ENCODE data around the gene ADAP1.

The ADAP1 gene

DNA sequence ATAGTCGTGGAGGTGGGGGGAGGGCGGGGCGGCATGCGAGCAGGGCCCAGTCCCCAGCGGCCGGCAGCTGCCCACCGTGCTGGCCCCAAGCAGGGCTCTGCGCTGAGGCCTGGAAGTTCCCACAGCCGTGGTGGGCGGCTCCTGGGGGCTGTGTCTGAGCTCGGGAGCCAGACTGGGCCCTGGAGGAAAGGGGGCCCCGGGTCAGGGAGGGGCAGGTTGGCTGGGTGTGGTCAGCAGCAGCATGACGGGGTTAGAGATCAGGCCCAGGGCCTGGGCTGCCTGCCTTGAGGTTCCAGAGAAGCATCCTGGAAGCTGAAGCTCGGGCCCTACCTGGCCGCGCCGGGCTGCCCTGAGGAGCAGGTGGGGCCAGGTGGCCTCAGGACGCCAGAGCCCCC lies 56.0 kb downstream of the ADAP1 start:
- Histone ChIP-seq H3K4me1 (ENCODE audit: insufficient read depth, low read length, severe bottlenecking) (no peaks in the 10 kb centered on the region), H3K4me3 (ENCODE audit: low read depth, low read length, poor library complexity, severe bottlenecking) (no peak overlapping the region), H3K9me2 (ENCODE audit: low read depth, low read length) (no peaks in the 10 kb centered on the region), H2AFZ (ENCODE audit: low read length) (no peak overlapping the region), H3K9ac (ENCODE audit: low read length) (no peak overlapping the region), H3F3A (ENCODE audit: insufficient read depth, low read length) (no peaks in the 10 kb centered on the region), H3K9me3 (ENCODE audit: low read length) (no peaks in the 10 kb centered on the region), H3K4me2 (ENCODE audit: low read length) (no peak overlapping the region), H3K27ac (ENCODE audit: low read depth, low read length, poor library complexity, severe bottlenecking) (no peak overlapping the region), H4K20me1 (ENCODE audit: insufficient read depth, low read length) (no peaks in the 10 kb centered on the region), H3K36me3 (ENCODE audit: insufficient read depth, low read length) (peaks cover 34% of the 10 kb centered on the region), H3K27me3 (ENCODE audit: insufficient read depth, low read length) (0 out of 2 replicates have a peak, but pooled peaks cover 6% of the 10 kb centered on the region), H3K79me2 (ENCODE audit: insufficient read depth, low read length) (no peaks in the 10 kb centered on the region)
- TF ChIP-seq, protein P1, sequence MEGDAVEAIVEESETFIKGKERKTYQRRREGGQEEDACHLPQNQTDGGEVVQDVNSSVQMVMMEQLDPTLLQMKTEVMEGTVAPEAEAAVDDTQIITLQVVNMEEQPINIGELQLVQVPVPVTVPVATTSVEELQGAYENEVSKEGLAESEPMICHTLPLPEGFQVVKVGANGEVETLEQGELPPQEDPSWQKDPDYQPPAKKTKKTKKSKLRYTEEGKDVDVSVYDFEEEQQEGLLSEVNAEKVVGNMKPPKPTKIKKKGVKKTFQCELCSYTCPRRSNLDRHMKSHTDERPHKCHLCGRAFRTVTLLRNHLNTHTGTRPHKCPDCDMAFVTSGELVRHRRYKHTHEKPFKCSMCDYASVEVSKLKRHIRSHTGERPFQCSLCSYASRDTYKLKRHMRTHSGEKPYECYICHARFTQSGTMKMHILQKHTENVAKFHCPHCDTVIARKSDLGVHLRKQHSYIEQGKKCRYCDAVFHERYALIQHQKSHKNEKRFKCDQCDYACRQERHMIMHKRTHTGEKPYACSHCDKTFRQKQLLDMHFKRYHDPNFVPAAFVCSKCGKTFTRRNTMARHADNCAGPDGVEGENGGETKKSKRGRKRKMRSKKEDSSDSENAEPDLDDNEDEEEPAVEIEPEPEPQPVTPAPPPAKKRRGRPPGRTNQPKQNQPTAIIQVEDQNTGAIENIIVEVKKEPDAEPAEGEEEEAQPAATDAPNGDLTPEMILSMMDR (IDR thresholded peaks at IDR 0.05; ENCODE audit: low read length): no peak
- TF ChIP-seq EZH2 (IDR thresholded peaks at IDR 0.05; ENCODE audit: borderline replicate concordance, low read length): no peak

DNA sequence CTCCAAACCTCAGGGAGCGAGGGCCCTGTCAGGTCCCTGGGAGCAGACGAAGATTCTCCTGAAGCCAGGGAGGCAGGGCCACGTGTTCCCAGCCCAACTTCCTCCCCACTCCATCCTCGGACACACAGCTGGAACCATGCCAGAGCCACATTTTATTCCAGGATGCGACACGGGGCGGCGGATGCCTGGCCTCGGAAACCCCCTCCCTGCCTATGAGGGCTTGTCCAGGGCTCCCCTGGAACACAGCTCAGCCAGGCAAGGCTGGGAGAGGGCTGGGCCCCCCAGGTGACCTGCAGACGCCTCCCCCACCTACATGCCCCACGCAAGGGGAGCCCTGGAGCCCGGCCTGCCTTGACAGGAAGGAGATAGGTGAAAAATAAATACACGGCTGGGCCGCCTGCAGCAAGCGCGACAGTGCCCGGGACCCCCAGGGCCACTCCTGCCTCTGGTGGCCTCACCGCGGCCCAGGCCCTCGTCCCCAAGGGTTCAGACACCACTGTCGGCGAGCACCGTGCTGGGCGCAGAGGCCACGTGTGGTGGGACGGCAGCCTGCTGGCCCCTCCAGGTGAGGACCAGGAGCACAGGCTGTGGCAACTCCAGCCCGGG lies 56.6 kb downstream of the ADAP1 start:
- no peak overlapping the region for H3K27ac ChIP-seq (ENCODE audit: low read depth, low read length, poor library complexity, severe bottlenecking)
- no peak overlapping the region for H3K4me2 ChIP-seq (ENCODE audit: low read length)
- H3K9me3 ChIP-seq (ENCODE audit: low read length): no peaks in the 10 kb centered on the region
- H3K9ac ChIP-seq (ENCODE audit: low read length): no peak overlapping the region
- no peak overlapping the region for H3K4me3 ChIP-seq (ENCODE audit: low read depth, low read length, poor library complexity, severe bottlenecking)
- H3K36me3 ChIP-seq (ENCODE audit: insufficient read depth, low read length): peaks cover 38% of the 10 kb centered on the region
- H3K9me2 ChIP-seq (ENCODE audit: low read depth, low read length): no peaks in the 10 kb centered on the region
- no peaks in the 10 kb centered on the region for H3F3A ChIP-seq (ENCODE audit: insufficient read depth, low read length)
- no peaks in the 10 kb centered on the region for H3K4me1 ChIP-seq (ENCODE audit: insufficient read depth, low read length, severe bottlenecking)
- H4K20me1 ChIP-seq (ENCODE audit: insufficient read depth, low read length): no peaks in the 10 kb centered on the region
- H3K27me3 ChIP-seq (ENCODE audit: insufficient read depth, low read length): 0 out of 2 replicates have a peak, but pooled peaks cover 3% of the 10 kb centered on the region
- TF ChIP-seq EZH2 (IDR thresholded peaks at IDR 0.05; ENCODE audit: borderline replicate concordance, low read length): no peak
- TF ChIP-seq, protein P1 (IDR thresholded peaks at IDR 0.05; ENCODE audit: low read length): no peak
- H2AFZ ChIP-seq (ENCODE audit: low read length): no peak overlapping the region
- H3K79me2 ChIP-seq (ENCODE audit: insufficient read depth, low read length): no peaks in the 10 kb centered on the region

DNA sequence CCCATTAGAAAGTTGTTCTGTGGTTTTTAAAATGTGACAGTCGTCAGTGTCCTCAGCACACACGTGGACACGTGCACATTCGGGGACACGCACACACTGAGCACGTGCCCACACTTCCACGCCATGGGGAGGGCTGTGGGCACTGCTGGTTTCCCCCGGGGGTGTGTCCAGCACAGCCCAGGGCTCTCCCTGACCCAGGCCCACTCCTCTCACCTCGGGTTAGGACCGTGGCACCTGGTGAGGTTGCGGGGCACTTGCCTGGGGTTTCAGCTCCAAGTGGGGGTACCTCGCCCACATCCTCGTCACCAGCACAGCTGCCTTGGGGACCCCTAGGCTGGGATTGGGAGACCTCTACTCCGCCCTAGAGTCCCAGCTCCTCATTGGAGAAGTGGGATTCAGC lies 57.4 kb downstream of the ADAP1 start:
- no peak overlapping the region for H3K4me3 ChIP-seq (ENCODE audit: low read depth, low read length, poor library complexity, severe bottlenecking)
- no peaks in the 10 kb centered on the region for H3K27me3 ChIP-seq (ENCODE audit: insufficient read depth, low read length)
- no peak overlapping the region for H3K9ac ChIP-seq (ENCODE audit: low read length)
- no peaks in the 10 kb centered on the region for H3F3A ChIP-seq (ENCODE audit: insufficient read depth, low read length)
- no peak overlapping the region for H3K27ac ChIP-seq (ENCODE audit: low read depth, low read length, poor library complexity, severe bottlenecking)
- H3K36me3 ChIP-seq (ENCODE audit: insufficient read depth, low read length): peaks cover 46% of the 10 kb centered on the region
- H3K9me2 ChIP-seq (ENCODE audit: low read depth, low read length): no peaks in the 10 kb centered on the region
- H2AFZ ChIP-seq (ENCODE audit: low read length): no peak overlapping the region
- no peak overlapping the region for H3K4me2 ChIP-seq (ENCODE audit: low read length)
- no peaks in the 10 kb centered on the region for H4K20me1 ChIP-seq (ENCODE audit: insufficient read depth, low read length)
- no peaks in the 10 kb centered on the region for H3K4me1 ChIP-seq (ENCODE audit: insufficient read depth, low read length, severe bottlenecking)
- TF ChIP-seq, protein P1 (IDR thresholded peaks at IDR 0.05; ENCODE audit: low read length): no peak
- no peak for TF ChIP-seq EZH2 (IDR thresholded peaks at IDR 0.05; ENCODE audit: borderline replicate concordance, low read length)
- H3K9me3 ChIP-seq (ENCODE audit: low read length): no peaks in the 10 kb centered on the region
- H3K79me2 ChIP-seq (ENCODE audit: insufficient read depth, low read length): no peaks in the 10 kb centered on the region
